B cell (primary cell): Measurements from ENCODE around the gene KRTAP4-3. TPM values are rescaled to one million over a fixed set of nuclear protein-coding genes. Genes with fewer than 3 reads are reported as not detected.
A peak's percentile ranks its signal among the peaks of the same experiment; 100 is the strongest.

Source experiments
- ATAC-seq: fragments of 200-7000 bp; cut with Tn5 transposase; one replicate; pipeline ENCODE4 v1.10.0; 2021; ENCODE audit warnings: low read depth, mild to moderate bottlenecking, moderate number of reproducible peaks, moderate library complexity
- CTCF ChIA-PET: fragments of 350-600 bp; sonication (Branson Sonifier 250); formaldehyde crosslinking; loops from one replicate; lab custom pipeline; 2021; ENCODE audit warnings: antibody characterized with exemption, inconsistent platforms; lab: Charles Lee
- POLR2A ChIA-PET: fragments of 350-600 bp; sonication (Branson Sonifier 250); formaldehyde crosslinking; loops from one replicate; lab custom pipeline; 2021; ENCODE audit warnings: antibody characterized with exemption; lab: Charles Lee
- DNase-seq: peaks from one replicate; pipeline ENCODE4 v3.0.0; 2013
- H2AFZ ChIP-seq: 2 replicates; pipeline ENCODE4 v1.6.1; 2012; ENCODE audit warnings: mild to moderate bottlenecking, low read depth, low read length; ENCODE audit not compliant: insufficient read depth, poor library complexity, severe bottlenecking
- H3K27ac ChIP-seq, 2 donors: 1 replicate in 1 of 2; 2 replicates in 1 of 2; pipeline ENCODE4 v1.5.1; 2012 to 2013; ENCODE audit warnings: low read length in 2 of 2, mild to moderate bottlenecking in 2 of 2, moderate library complexity in 1 of 2
- H3K27me3 ChIP-seq, 4 experiments: fragments of 200-600 bp in 1 of 4; sonication (generic) in 1 of 4; replicated peaks in 1 of 4; 1 replicate in 2 of 4; 2 replicates in 2 of 4; pipeline versions ENCODE4 v1.6.1 to v1.7.0; 2013 to 2016; ENCODE audit warnings: low read length in 3 of 4, mild to moderate bottlenecking in 2 of 4, mixed read lengths in 1 of 4, moderate library complexity in 1 of 4; ENCODE audit not compliant: insufficient read depth in 4 of 4, control insufficient read depth in 3 of 4; ENCODE audit errors: control extremely low read depth in 1 of 4
- H3K36me3 ChIP-seq, 2 experiments: replicated peaks in 1 of 2; 1 replicate in 1 of 2; 2 replicates in 1 of 2; pipeline versions ENCODE4 v1.6.1 to v1.7.1; 2013; ENCODE audit warnings: low read length in 1 of 2; ENCODE audit not compliant: insufficient read depth in 2 of 2, control insufficient read depth in 1 of 2; ENCODE audit errors: control extremely low read depth in 1 of 2, extremely low read depth in 1 of 2
- H3K4me1 ChIP-seq, 2 donors: fragments of 200-600 bp in 1 of 2; sonication (generic) in 1 of 2; 1 replicate in 1 of 2; 2 replicates in 1 of 2; pipeline versions ENCODE4 v1.5.1 to v1.6.1; 2013 to 2017; ENCODE audit warnings: low read length in 2 of 2; ENCODE audit not compliant: control insufficient read depth in 2 of 2, insufficient read depth in 2 of 2
- H3K4me2 ChIP-seq: replicated peaks from 2 replicates; pipeline ENCODE3; 2012; ENCODE audit warnings: mild to moderate bottlenecking, low read depth, low read length; ENCODE audit not compliant: poor library complexity, severe bottlenecking
- H3K4me3 ChIP-seq, 5 experiments: fragments of 200-600 bp in 1 of 5; sonication (generic) in 1 of 5; 1 replicate in 3 of 5; 2 replicates in 2 of 5; pipeline versions ENCODE4 v1.5.1 to v1.7.0; 2011 to 2016; ENCODE audit warnings: low read length in 4 of 5, mild to moderate bottlenecking in 4 of 5, low read depth in 2 of 5, control low read depth in 1 of 5, moderate library complexity in 1 of 5; ENCODE audit not compliant: insufficient read depth in 1 of 5; ENCODE audit errors: control extremely low read depth in 1 of 5, extremely low read depth in 1 of 5
- H3K79me2 ChIP-seq: fragments of 200-600 bp; sonication (generic); one replicate; pipeline ENCODE4 v1.6.0; 2016; ENCODE audit warnings: low read length; ENCODE audit not compliant: control insufficient read depth, insufficient read depth
- H3K9ac ChIP-seq: fragments of 200-600 bp; sonication (generic); 2 replicates; pipeline ENCODE4 v1.6.1; 2017; ENCODE audit warnings: mild to moderate bottlenecking, low read length, moderate library complexity
- H3K9me3 ChIP-seq, 3 donors: one replicate each; pipeline versions ENCODE4 v1.6.1 to v1.7.1; 2013; ENCODE audit warnings: low read length in 2 of 3; ENCODE audit not compliant: control insufficient read depth in 2 of 3, insufficient read depth in 1 of 3; ENCODE audit errors: control extremely low read depth in 1 of 3
- H4K20me1 ChIP-seq: 2 replicates; pipeline ENCODE4 v1.6.0; 2012; ENCODE audit warnings: mild to moderate bottlenecking, low read length; ENCODE audit not compliant: insufficient read depth, control insufficient read depth, poor library complexity, severe bottlenecking
- H3K27ac Mint-ChIP-seq: one replicate; pipeline ENCODE4 v1.8.0; 2021; ENCODE audit warnings: mixed read lengths
- H3K27me3 Mint-ChIP-seq: one replicate; pipeline ENCODE4 v1.8.0; 2021; ENCODE audit warnings: mixed read lengths
- H3K4me1 Mint-ChIP-seq: one replicate; pipeline ENCODE4 v1.8.0; 2021; ENCODE audit warnings: mixed read lengths
- H3K4me3 Mint-ChIP-seq: one replicate; pipeline ENCODE4 v1.8.0; 2021; ENCODE audit warnings: mixed read lengths
- H3K9me3 Mint-ChIP-seq: one replicate; pipeline ENCODE4 v1.8.0; 2022; ENCODE audit warnings: mixed read lengths; ENCODE audit not compliant: insufficient read depth
- EZH2 ChIP-seq: IDR thresholded peaks from 2 replicates; pipeline ENCODE4 v1.6.1; 2012; ENCODE audit warnings: borderline replicate concordance, low read depth, mild to moderate bottlenecking, moderate library complexity, low read length; ENCODE audit not compliant: insufficient read depth, poor library complexity, severe bottlenecking
- WGBS: methylation state at CpG from one replicate; pipeline ENCODE4 v1.1.5; 2013; ENCODE audit warnings: missing lambda C conversion rate; ENCODE audit not compliant: insufficient coverage; 5-methylcytosine and 5-hydroxymethylcytosine counted together
- intact Hi-C: fragments of 100-400 bp; cut with micrococcal nuclease; formaldehyde crosslinking; loops from one replicate; pipeline ENCODE4 v1.10.0; 2022
- polyA plus RNA-seq: library from polyadenylated mRNA; depleted of rRNA; stranded (reverse); fragments of >200 nt; gene quantifications from 2 replicates; pipeline ENCODE4 v1.2.3, GENCODE V29; 2012
- total RNA-seq, 2 donors: library from RNA; stranded (reverse); fragments of 120-200 nt in 1 of 2; gene quantifications; 1 replicate in 1 of 2; 2 replicates in 1 of 2; pipeline versions ENCODE4 v1.2.3 to v1.2.4, GENCODE V29; 2013 to 2022
- TF ChIP-seq, protein P1 (sequence below): fragments of 200-600 bp; IDR thresholded peaks from one replicate; pipeline ENCODE4 v1.8.0; 2022; ENCODE audit warnings: antibody characterized with exemption, mild to moderate bottlenecking

KRTAP4-3 gene
- total and polyA plus RNA-seq, 2 donors (not counting 1 experiment from before 2014, with no cell fraction given), result not detected

- CTCF ChIA-PET, result no interaction called here
- Histone ChIP-seq H3K27me3 (no peaks in the 10 kb centered on the region), H3K4me3 (no peak overlapping the region), H3K36me3 (no peaks in the 10 kb centered on the region), H3K79me2 (no peaks in the 10 kb centered on the region), H3K9me3 (peaks cover 0 to 2% (median 1%) of the 10 kb centered on the region in 3 donors), H2AFZ (peak overlapping the region; percentile 8), H3K4me1 (peaks cover 9 to 15% of the 10 kb centered on the region in 2 donors), H3K4me2 (peak overlapping the region; percentile 18), H3K9ac (no peak overlapping the region), H3K27ac (no peak overlapping the region), H4K20me1 (no peaks in the 10 kb centered on the region)
- TF ChIP-seq, protein P1, sequence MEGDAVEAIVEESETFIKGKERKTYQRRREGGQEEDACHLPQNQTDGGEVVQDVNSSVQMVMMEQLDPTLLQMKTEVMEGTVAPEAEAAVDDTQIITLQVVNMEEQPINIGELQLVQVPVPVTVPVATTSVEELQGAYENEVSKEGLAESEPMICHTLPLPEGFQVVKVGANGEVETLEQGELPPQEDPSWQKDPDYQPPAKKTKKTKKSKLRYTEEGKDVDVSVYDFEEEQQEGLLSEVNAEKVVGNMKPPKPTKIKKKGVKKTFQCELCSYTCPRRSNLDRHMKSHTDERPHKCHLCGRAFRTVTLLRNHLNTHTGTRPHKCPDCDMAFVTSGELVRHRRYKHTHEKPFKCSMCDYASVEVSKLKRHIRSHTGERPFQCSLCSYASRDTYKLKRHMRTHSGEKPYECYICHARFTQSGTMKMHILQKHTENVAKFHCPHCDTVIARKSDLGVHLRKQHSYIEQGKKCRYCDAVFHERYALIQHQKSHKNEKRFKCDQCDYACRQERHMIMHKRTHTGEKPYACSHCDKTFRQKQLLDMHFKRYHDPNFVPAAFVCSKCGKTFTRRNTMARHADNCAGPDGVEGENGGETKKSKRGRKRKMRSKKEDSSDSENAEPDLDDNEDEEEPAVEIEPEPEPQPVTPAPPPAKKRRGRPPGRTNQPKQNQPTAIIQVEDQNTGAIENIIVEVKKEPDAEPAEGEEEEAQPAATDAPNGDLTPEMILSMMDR, result no peak
- TF ChIP-seq EZH2, result no peak
- WGBS, result no CpG with 5 or more reads among the region's 2 CpGs
- no peak for ATAC-seq
- H3K27ac Mint-ChIP-seq, result no peak overlapping the region
- peaks cover 9% of the 10 kb centered on the region for H3K27me3 Mint-ChIP-seq
- H3K9me3 Mint-ChIP-seq, result peaks cover 3% of the 10 kb centered on the region
- POLR2A ChIA-PET, result no interaction called here
- peaks cover 5% of the 10 kb centered on the region for H3K4me1 Mint-ChIP-seq
- intact Hi-C loops, result no loop called here
- no peak overlapping the region for H3K4me3 Mint-ChIP-seq
- no peak for DNase-seq
Observed at GRCh38 chr17:41133880-41134735, 33.9 kb downstream of the KRTAP4-3 start.

DNA sequence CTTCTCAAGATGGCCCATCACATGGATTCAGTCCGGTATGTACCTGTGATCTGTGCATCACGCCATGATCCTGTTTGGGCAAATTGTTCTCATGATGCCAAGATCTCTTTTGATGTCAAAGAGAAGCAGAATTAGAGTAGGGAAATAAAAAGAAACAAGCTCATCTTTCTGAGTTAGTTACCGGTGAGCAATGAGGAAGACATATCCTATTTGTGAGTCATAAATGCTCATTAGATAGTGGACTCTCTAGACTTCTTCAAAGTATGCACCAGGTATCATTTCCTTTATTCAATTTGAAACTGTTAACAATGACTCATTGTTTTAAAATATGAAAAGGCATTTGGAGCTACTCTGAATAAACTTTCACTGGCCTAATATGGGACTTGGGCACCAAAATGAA is 36.0 kb downstream of the KRTAP4-3 start:
- no peak overlapping the region for H3K4me3 ChIP-seq
- no peak for ATAC-seq
- Mint-ChIP-seq H3K4me1 (peaks cover 5% of the 10 kb centered on the region), H3K27ac (no peak overlapping the region), H3K27me3 (no peaks in the 10 kb centered on the region), H3K9me3 (peaks cover 1% of the 10 kb centered on the region), H3K4me3 (no peak overlapping the region)
- WGBS, result 100% methylated on average over 2 of the region's 3 CpGs
- no peak overlapping the region for H2AFZ ChIP-seq
- no peak overlapping the region for H3K27ac ChIP-seq
- DNase-seq, result no peak
- H3K4me2 ChIP-seq, result no peak overlapping the region
- no peaks in the 10 kb centered on the region for H3K79me2 ChIP-seq
- H3K9ac ChIP-seq, result no peak overlapping the region
- CTCF ChIA-PET, result no interaction called here
- peaks cover 9 to 15% of the 10 kb centered on the region in 2 donors for H3K4me1 ChIP-seq
- H4K20me1 ChIP-seq, result no peaks in the 10 kb centered on the region
- POLR2A ChIA-PET, result no interaction called here
- no peaks in the 10 kb centered on the region for H3K36me3 ChIP-seq
- intact Hi-C loops, result no loop called here
- H3K9me3 ChIP-seq, result no peaks in the 10 kb centered on the region
- no peaks in the 10 kb centered on the region for H3K27me3 ChIP-seq
- no peak for TF ChIP-seq EZH2
- TF ChIP-seq, protein P1, result no peak
